T-cell (primary cell): Measurements from ENCODE around the gene ADAP2. TPM values are rescaled to one million over a fixed set of nuclear protein-coding genes. Genes with fewer than 3 reads are reported as not detected.

Experiments used
- ATAC-seq, 4 experiments: fragments of 200-7000 bp in 3 of 4; fragments of 150-1000 bp in 1 of 4; cut with Tn5 transposase; replicated peaks in 1 of 4; 1 replicate in 3 of 4; 2 replicates in 1 of 4; pipeline ENCODE4 v1.10.0; 2021; ENCODE audit warnings: moderate library complexity in 3 of 4, mild to moderate bottlenecking in 2 of 4, moderate number of reproducible peaks in 1 of 4
- CTCF ChIA-PET, 2 donors: fragments of 300-600 bp; sonication (Branson Sonifier 250); formaldehyde crosslinking; loops; one replicate each; lab custom pipeline; 2022; ENCODE audit warnings: antibody characterized with exemption in 2 of 2; lab: Charles Lee
- POLR2A ChIA-PET, 2 donors: fragments of 300-600 bp; sonication (Branson Sonifier 250); formaldehyde crosslinking; loops; one replicate each; lab custom pipeline; 2022; ENCODE audit warnings: antibody characterized with exemption in 2 of 2; lab: Charles Lee
- DNase-seq, 35 experiments: peaks; one replicate each; pipeline versions ENCODE4 v3.0.0 to v3.0.0-alpha.2; 2013 to 2023
- H3K27ac ChIP-seq: one replicate; pipeline ENCODE4 v1.5.1; 2013; ENCODE audit warnings: low read length
- H3K27me3 ChIP-seq, 2 experiments: replicated peaks in 1 of 2; 1 replicate in 1 of 2; 2 replicates in 1 of 2; pipeline versions ENCODE4 v1.6.1 to v1.7.0; 2013; ENCODE audit warnings: low read length in 1 of 2, mixed read lengths in 1 of 2; ENCODE audit not compliant: control insufficient read depth in 2 of 2, insufficient read depth in 2 of 2; ENCODE audit errors: extremely low read depth in 1 of 2
- H3K36me3 ChIP-seq, 2 donors: 1 replicate in 1 of 2; 2 replicates in 1 of 2; pipeline versions ENCODE4 v1.6.1 to v1.7.0; 2013; ENCODE audit warnings: low read length in 1 of 2; ENCODE audit not compliant: control insufficient read depth in 2 of 2, insufficient read depth in 1 of 2; ENCODE audit errors: extremely low read depth in 1 of 2
- H3K4me1 ChIP-seq, 2 experiments: 1 replicate in 1 of 2; 2 replicates in 1 of 2; pipeline versions ENCODE4 v1.6.1 to v1.7.0; 2013; ENCODE audit warnings: low read length in 2 of 2, mixed read lengths in 1 of 2; ENCODE audit not compliant: insufficient read depth in 2 of 2, control insufficient read depth in 1 of 2; ENCODE audit errors: extremely low read depth in 1 of 2
- H3K4me3 ChIP-seq, 2 donors: 1 replicate in 1 of 2; 2 replicates in 1 of 2; pipeline versions ENCODE4 v1.5.1 to v1.7.0; 2013; ENCODE audit warnings: mild to moderate bottlenecking in 2 of 2, low read length in 1 of 2, moderate library complexity in 1 of 2; ENCODE audit not compliant: control insufficient read depth in 1 of 2; ENCODE audit errors: extremely low read depth in 1 of 2
- H3K9me3 ChIP-seq: 2 replicates; pipeline ENCODE4 v1.7.0; 2013
- H3K27ac Mint-ChIP-seq, 2 donors: one replicate each; pipeline ENCODE4 v1.8.0; 2020 to 2021; ENCODE audit warnings: mild to moderate bottlenecking in 2 of 2, mixed read lengths in 2 of 2
- H3K27me3 Mint-ChIP-seq, 2 donors: one replicate each; pipeline ENCODE4 v1.8.0; 2021 to 2022; ENCODE audit warnings: mixed read lengths in 2 of 2
- H3K36me3 Mint-ChIP-seq: one replicate; pipeline ENCODE4 v1.8.0; 2021; ENCODE audit warnings: mixed read lengths
- H3K4me1 Mint-ChIP-seq, 3 donors: one replicate each; pipeline ENCODE4 v1.8.0; 2020 to 2022; ENCODE audit warnings: mixed read lengths in 3 of 3, mild to moderate bottlenecking in 1 of 3
- H3K4me3 Mint-ChIP-seq, 3 donors: one replicate each; pipeline ENCODE4 v1.8.0; 2020 to 2022; ENCODE audit warnings: mild to moderate bottlenecking in 3 of 3, mixed read lengths in 3 of 3, moderate library complexity in 3 of 3
- H3K9me3 Mint-ChIP-seq, 3 donors: one replicate each; pipeline ENCODE4 v1.8.0; 2020 to 2022; ENCODE audit warnings: mixed read lengths in 3 of 3
- WGBS: methylation state at CpG from one replicate; pipeline ENCODE4 v1.1.5; 2013; ENCODE audit warnings: missing lambda C conversion rate; ENCODE audit not compliant: insufficient coverage; 5-methylcytosine and 5-hydroxymethylcytosine counted together
- total RNA-seq, 35 experiments: library from RNA in 6 of 35; stranded (reverse) in 6 of 35; fragments of 120-200 nt in 1 of 35; gene quantifications; one replicate each; pipeline versions ENCODE4 v1.2.1 to v1.2.4 and lab custom pipeline; 2013 to 2026

ADAP2 gene
- total RNA-seq (1 to 10 TPM; 1.7 to 4.9 (median 2.1) TPM), total RNA-seq (lab: John Stamatoyannopoulos, UW) (0.25 to 15.8 (median 0.82) reads per million in 29 experiments)
- 1.4 TPM for total RNA-seq (2013)

DNA sequence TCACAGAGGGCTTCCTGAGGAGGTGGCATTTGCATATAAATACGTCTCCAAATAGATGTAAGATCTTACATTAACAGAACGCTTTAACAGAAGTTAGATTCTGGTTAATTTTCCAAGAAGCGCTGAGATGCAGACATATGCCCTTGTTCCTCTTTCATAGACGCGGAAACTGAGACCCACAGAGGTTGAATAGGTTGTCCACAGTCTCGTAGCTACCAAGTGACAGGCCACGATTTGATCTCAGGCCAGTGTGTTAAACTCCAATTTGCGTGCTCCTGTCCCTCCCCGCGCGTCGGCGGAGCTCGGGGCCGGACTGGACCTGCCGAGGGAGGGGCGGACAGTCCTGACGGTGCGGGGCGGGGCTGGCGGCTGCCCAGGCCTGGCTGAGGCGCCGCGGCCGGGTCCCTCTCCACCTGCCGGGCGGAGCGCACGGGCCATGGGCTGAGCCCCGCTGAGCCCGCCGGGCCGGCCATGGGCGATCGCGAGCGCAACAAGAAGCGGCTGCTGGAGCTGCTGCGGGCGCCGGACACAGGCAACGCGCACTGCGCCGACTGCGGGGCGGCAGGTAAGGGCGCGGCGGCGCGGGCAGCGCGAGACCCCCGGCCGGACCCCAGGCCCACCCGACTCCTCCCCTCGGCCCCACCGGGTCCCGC, at the start of gene ADAP2:
TSS of gene ADAP2 (plus strand) at position 402 of the 653 bp plus-strand sequence. CDS start at position 472, 70 bp downstream.
- Histone ChIP-seq H3K27ac (no peak within 1 kb of the TSS), H3K4me3 (no peak within 1 kb of the TSS), H3K27me3 (peaks cover 5 to 50% of the 10 kb centered on the region in 2 experiments), H3K36me3 (no peaks in the 10 kb centered on the region), H3K9me3 (no peaks in the 10 kb centered on the region), H3K4me1 (peaks cover 0 to 10% of the 10 kb centered on the region in 2 experiments)
- ChIA-PET CTCF (no interaction called here), POLR2A (no interaction called here)
- H3K9me3 Mint-ChIP-seq: no peaks in the 10 kb centered on the region
- H3K4me1 Mint-ChIP-seq: peaks cover 6 to 14% (median 7%) of the 10 kb centered on the region in 3 donors
- H3K36me3 Mint-ChIP-seq: no peaks in the 10 kb centered on the region
- no peak within 1 kb of the TSS for H3K27ac Mint-ChIP-seq
- peak within 1 kb of the TSS; percentile 58 to 83 (median 70) for H3K4me3 Mint-ChIP-seq
- peaks cover 42 to 51% of the 10 kb centered on the region in 2 donors for H3K27me3 Mint-ChIP-seq
- DNase-seq: peak in 1 of 35 experiments; percentile 8
- WGBS: 5% methylated on average over 59 of the region's 60 CpGs
- ATAC-seq: peak in 1 of 4 experiments; percentile 16

- 100% methylated on average over 1 of the region's 5 CpGs for WGBS
- Histone ChIP-seq H3K27ac (no peak overlapping the region), H3K4me1 (no peaks in the 10 kb centered on the region), H3K9me3 (no peaks in the 10 kb centered on the region), H3K4me3 (no peak overlapping the region), H3K27me3 (no peaks in the 10 kb centered on the region), H3K36me3 (no peaks in the 10 kb centered on the region)
- no peak overlapping the region for H3K27ac Mint-ChIP-seq
- H3K9me3 Mint-ChIP-seq: no peaks in the 10 kb centered on the region
- no peak overlapping the region for H3K4me3 Mint-ChIP-seq
- H3K36me3 Mint-ChIP-seq: no peaks in the 10 kb centered on the region
- ChIA-PET POLR2A (interaction anchor here in 1 of 2 donors (0.6 kb wide), 1 partner anchor 18 kb away, joined by 5 read pairs; no protein-coding TSS in a partner anchor), CTCF (interaction anchor here in 1 of 2 donors (0.6 kb wide), 1 partner anchor 309 kb away, joined by 3 read pairs; no protein-coding TSS in a partner anchor)
- H3K4me1 Mint-ChIP-seq: no peaks in the 10 kb centered on the region
- H3K27me3 Mint-ChIP-seq: no peaks in the 10 kb centered on the region
- DNase-seq: no peak
- no peak for ATAC-seq
Observed at GRCh38 chr17:30886187-30886586, 35.6 kb upstream of the ADAP2 start.

DNA sequence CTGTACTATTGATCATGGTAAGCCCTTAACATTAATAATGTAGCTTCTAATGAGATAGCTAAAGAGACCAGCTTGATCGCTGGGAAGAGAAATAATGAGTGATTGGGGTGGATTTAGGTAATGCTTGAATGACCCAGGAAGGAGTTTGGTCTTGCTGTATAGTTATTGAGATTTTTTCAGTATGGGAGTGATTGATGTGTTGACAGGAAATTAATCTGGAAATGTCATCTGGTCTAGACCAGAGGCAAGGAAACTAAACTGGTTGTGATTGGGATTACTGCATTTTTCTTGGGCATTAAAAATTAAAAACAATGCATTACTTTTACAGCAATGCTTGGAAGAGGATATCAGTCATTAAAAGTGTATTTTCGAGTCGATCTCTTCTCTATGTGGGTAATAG, 27.5 kb upstream of the ADAP2 start:
- Mint-ChIP-seq H3K36me3 (peaks cover 7% of the 10 kb centered on the region), H3K4me1 (peaks cover 0 to 3% (median 0%) of the 10 kb centered on the region in 3 donors), H3K9me3 (no peaks in the 10 kb centered on the region), H3K27ac (peak overlapping the region in 1 of 2 donors; percentile 2), H3K27me3 (no peaks in the 10 kb centered on the region), H3K4me3 (no peak overlapping the region)
- no peaks in the 10 kb centered on the region for H3K4me1 ChIP-seq
- H3K27ac ChIP-seq: no peak overlapping the region
- no peaks in the 10 kb centered on the region for H3K27me3 ChIP-seq
- POLR2A ChIA-PET: interaction anchor here in 1 of 2 donors (0.7 kb wide), 1 partner anchor 20 kb away, joined by 3 read pairs; no protein-coding TSS in a partner anchor
- H3K9me3 ChIP-seq: no peaks in the 10 kb centered on the region
- DNase-seq (no peak), ATAC-seq (no peak)
- CTCF ChIA-PET: no interaction called here
- no peak overlapping the region for H3K4me3 ChIP-seq
- H3K36me3 ChIP-seq: peaks cover 0 to 20% of the 10 kb centered on the region in 2 donors
- WGBS: 86% methylated on average over 1 of the region's 3 CpGs

GRCh38 chr17:30897311-30897710, 24.4 kb upstream of the ADAP2 start:
- no peak overlapping the region for H3K27ac ChIP-seq
- no peaks in the 10 kb centered on the region for H3K4me1 ChIP-seq
- no peaks in the 10 kb centered on the region for H3K9me3 Mint-ChIP-seq
- POLR2A ChIA-PET: no interaction called here
- no peak overlapping the region for H3K4me3 Mint-ChIP-seq
- H3K36me3 Mint-ChIP-seq: peaks cover 18% of the 10 kb centered on the region
- ATAC-seq (no peak), DNase-seq (no peak)
- peaks cover 0 to 41% of the 10 kb centered on the region in 2 donors for H3K36me3 ChIP-seq
- H3K9me3 ChIP-seq: no peaks in the 10 kb centered on the region
- no peaks in the 10 kb centered on the region for H3K27me3 Mint-ChIP-seq
- H3K4me3 ChIP-seq: no peak overlapping the region
- H3K27me3 ChIP-seq: no peaks in the 10 kb centered on the region
- CTCF ChIA-PET: no interaction called here
- H3K4me1 Mint-ChIP-seq: peaks cover 13 to 19% (median 15%) of the 10 kb centered on the region in 3 donors
- H3K27ac Mint-ChIP-seq: no peak overlapping the region
- WGBS: 90% methylated on average over 3 of the region's 5 CpGs

- H3K4me1 Mint-ChIP-seq: peaks cover 49 to 57% (median 54%) of the 10 kb centered on the region in 3 donors
- Histone ChIP-seq H3K9me3 (no peaks in the 10 kb centered on the region), H3K36me3 (peaks cover 5 to 15% of the 10 kb centered on the region in 2 donors), H3K4me1 (peaks cover 2 to 26% of the 10 kb centered on the region in 2 experiments), H3K27me3 (no peaks in the 10 kb centered on the region), H3K27ac (peak overlapping the region; percentile 75), H3K4me3 (peak overlapping the region; percentile 85 to 99)
- H3K9me3 Mint-ChIP-seq: no peaks in the 10 kb centered on the region
- ATAC-seq (peak; percentile 10 to 31 (median 20)), DNase-seq (peak in 7 of 35 experiments; percentile 4 to 37 (median 9))
- 0% methylated on average over 10 of the region's 11 CpGs for WGBS
- H3K27ac Mint-ChIP-seq: peak overlapping the region; percentile 95 to 96
- H3K27me3 Mint-ChIP-seq: no peaks in the 10 kb centered on the region
- ChIA-PET POLR2A (no interaction called here), CTCF (no interaction called here)
- H3K36me3 Mint-ChIP-seq: peaks cover 13% of the 10 kb centered on the region
- peak overlapping the region; percentile 89 to 96 (median 91) for H3K4me3 Mint-ChIP-seq
Observed at GRCh38 chr17:30905742-30906100, 16.0 kb upstream of the ADAP2 start.

DNA sequence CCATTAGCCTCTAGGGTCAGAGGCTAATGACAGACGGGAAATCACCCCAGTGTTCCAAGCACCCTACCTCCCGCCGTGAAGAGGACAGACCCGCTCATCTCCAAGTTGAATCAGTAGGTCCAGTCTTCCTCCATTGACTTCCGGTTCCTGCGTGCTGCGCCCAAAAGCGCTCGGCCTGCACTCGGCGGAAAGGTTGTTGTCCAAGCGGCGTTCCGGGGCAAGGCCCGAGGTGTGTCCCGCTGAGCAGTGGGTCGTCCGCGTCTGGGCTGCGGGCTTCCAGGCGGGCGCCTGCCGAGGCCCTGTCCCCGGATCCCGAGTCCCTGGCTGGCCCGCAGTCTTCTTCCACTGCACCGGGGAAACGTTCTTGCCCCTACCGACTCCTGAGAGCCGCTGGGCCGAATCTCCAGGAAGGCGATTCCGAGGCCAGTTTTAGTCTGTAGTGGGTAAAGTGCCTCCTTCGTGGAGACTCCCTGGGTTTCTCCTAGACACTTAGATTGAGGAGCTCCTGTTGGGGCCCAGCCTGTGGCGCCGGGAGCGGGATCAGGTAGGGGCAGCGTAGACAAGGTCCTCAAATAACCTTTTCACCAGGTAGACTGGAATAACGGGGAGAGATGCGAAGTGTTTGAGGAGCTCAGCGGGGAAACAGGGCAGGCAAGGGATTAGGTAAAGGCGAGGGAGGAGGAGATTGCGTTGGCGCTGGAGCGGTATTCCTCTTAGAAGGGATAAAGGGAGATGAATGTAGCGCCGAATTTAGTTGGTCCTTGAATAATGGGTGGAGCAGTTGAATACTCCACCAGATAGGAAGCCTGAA, 15.4 kb upstream of the ADAP2 start, which contains the start of gene TEFM:
TSS of gene TEFM (minus strand) at position 138 of the 811 bp plus-strand sequence. CDS start at position 98, 40 bp downstream.
- no peaks in the 10 kb centered on the region for H3K27me3 ChIP-seq
- H3K4me1 Mint-ChIP-seq: peaks cover 47 to 53% (median 52%) of the 10 kb centered on the region in 3 donors
- no peaks in the 10 kb centered on the region for H3K9me3 Mint-ChIP-seq
- peak within 1 kb of the TSS; percentile 85 to 99 for H3K4me3 ChIP-seq
- H3K4me1 ChIP-seq: peaks cover 2 to 26% of the 10 kb centered on the region in 2 experiments
- peak; percentile 94 to 98 (median 96) for ATAC-seq
- peak within 1 kb of the TSS; percentile 89 to 96 (median 91) for H3K4me3 Mint-ChIP-seq
- DNase-seq: peak; percentile 71 to 93 (median 83)
- H3K9me3 ChIP-seq: no peaks in the 10 kb centered on the region
- H3K27ac Mint-ChIP-seq: peak within 1 kb of the TSS; percentile 95 to 96
- WGBS: under 1% methylated on average over 41 of the region's 47 CpGs
- ChIA-PET CTCF (interaction anchor here in 1 of 2 donors (0.5 kb wide), 1 partner anchor 802 kb away, joined by 3 read pairs; no protein-coding TSS in a partner anchor), POLR2A (no interaction called here)
- peaks cover 5 to 13% of the 10 kb centered on the region in 2 donors for H3K36me3 ChIP-seq
- no peaks in the 10 kb centered on the region for H3K27me3 Mint-ChIP-seq
- H3K27ac ChIP-seq: peak within 1 kb of the TSS; percentile 75
- peaks cover 13% of the 10 kb centered on the region for H3K36me3 Mint-ChIP-seq
